Measurements from ENCODE around the gene BAZ2B. TPM values are rescaled to one million over a fixed set of nuclear protein-coding genes. Genes with fewer than 3 reads are reported as not detected.

Gene BAZ2B, protein sequence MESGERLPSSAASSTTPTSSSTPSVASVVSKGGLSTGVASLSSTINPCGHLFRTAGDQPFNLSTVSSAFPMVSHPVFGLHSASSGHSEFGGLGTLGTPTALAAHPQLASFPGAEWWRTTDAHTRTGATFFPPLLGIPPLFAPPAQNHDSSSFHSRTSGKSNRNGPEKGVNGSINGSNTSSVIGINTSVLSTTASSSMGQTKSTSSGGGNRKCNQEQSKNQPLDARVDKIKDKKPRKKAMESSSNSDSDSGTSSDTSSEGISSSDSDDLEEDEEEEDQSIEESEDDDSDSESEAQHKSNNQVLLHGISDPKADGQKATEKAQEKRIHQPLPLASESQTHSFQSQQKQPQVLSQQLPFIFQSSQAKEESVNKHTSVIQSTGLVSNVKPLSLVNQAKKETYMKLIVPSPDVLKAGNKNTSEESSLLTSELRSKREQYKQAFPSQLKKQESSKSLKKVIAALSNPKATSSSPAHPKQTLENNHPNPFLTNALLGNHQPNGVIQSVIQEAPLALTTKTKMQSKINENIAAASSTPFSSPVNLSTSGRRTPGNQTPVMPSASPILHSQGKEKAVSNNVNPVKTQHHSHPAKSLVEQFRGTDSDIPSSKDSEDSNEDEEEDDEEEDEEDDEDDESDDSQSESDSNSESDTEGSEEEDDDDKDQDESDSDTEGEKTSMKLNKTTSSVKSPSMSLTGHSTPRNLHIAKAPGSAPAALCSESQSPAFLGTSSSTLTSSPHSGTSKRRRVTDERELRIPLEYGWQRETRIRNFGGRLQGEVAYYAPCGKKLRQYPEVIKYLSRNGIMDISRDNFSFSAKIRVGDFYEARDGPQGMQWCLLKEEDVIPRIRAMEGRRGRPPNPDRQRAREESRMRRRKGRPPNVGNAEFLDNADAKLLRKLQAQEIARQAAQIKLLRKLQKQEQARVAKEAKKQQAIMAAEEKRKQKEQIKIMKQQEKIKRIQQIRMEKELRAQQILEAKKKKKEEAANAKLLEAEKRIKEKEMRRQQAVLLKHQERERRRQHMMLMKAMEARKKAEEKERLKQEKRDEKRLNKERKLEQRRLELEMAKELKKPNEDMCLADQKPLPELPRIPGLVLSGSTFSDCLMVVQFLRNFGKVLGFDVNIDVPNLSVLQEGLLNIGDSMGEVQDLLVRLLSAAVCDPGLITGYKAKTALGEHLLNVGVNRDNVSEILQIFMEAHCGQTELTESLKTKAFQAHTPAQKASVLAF (N-terminal part only)
- 43.3 and 46.4 TPM in 2 replicates for total RNA-seq (2022)
- percentile 80 among the genes with signal in this experiment for Bru-seq, nascent RNA
- percentile 69 among the genes with signal in this experiment for BruChase-seq, experiment 1, labeled RNA remaining after a 6-hour chase
- percentile 70 among the genes with signal in this experiment for BruChase-seq, experiment 2, labeled RNA remaining after a 2-hour chase
- long read RNA-seq, partial matches to known transcripts = 0 of 7 reads
- long read RNA-seq, other reads (novel, unspliced or antisense) = 7 of 7 reads

DNA sequence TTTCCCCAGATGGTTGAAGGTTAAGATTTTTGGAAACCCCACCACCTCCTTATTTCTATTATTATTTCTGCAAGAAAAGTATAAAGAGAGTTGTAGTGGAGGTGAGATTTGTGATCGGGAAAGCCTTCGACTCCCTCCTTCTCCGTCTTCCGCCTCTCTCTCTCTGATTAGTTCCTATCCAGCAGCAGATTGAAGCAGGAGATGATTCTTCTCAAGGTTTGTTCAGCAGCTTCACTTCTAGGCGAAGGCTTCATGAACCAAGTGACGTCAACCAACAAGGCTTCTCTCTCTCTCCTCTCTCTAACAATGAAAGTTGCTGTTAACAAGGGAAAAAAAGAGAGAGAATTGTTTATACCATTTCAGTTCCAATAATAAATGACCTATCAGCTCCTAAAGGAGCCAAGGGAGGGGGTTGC lies at the start of gene BAZ2B:
BAZ2B (minus strand) TSS at position 263 of the 416 bp plus-strand sequence. CDS start 137,829 bp downstream, outside the sequence.
- Mint-ChIP-seq H3K27me3 (ENCODE audit: unreplicated experiment) (no peaks in the 10 kb centered on the region), H3K9me3 (ENCODE audit: low read depth, unreplicated experiment) (no peaks in the 10 kb centered on the region), H3K4me3 (ENCODE audit: low read depth, unreplicated experiment) (peak within 1 kb of the TSS; percentile 89), H3K4me1 (ENCODE audit: low read depth, unreplicated experiment) (peaks cover 29% of the 10 kb centered on the region), H3K27ac (ENCODE audit: unreplicated experiment) (peak within 1 kb of the TSS; percentile 100), H3K36me3 (ENCODE audit: insufficient read depth, unreplicated experiment) (peaks cover 30% of the 10 kb centered on the region)
- no TSS peak for BruUV-seq (replicated peaks)
- DNase-seq = peak; percentile 23
- intact Hi-C loops (cut with micrococcal nuclease; ENCODE audit: unreplicated experiment) = loop anchor here (2.0 to 5.0 kb wide), 3 partner anchors 61 to 99 kb away; partner anchors contain the start of gene MARCHF7
- CTCF ChIA-PET = interaction anchor here (1.5 kb wide), 1 partner anchor 59 kb away, joined by 4 read pairs; no protein-coding TSS in a partner anchor
- TF ChIP-seq, protein P1, sequence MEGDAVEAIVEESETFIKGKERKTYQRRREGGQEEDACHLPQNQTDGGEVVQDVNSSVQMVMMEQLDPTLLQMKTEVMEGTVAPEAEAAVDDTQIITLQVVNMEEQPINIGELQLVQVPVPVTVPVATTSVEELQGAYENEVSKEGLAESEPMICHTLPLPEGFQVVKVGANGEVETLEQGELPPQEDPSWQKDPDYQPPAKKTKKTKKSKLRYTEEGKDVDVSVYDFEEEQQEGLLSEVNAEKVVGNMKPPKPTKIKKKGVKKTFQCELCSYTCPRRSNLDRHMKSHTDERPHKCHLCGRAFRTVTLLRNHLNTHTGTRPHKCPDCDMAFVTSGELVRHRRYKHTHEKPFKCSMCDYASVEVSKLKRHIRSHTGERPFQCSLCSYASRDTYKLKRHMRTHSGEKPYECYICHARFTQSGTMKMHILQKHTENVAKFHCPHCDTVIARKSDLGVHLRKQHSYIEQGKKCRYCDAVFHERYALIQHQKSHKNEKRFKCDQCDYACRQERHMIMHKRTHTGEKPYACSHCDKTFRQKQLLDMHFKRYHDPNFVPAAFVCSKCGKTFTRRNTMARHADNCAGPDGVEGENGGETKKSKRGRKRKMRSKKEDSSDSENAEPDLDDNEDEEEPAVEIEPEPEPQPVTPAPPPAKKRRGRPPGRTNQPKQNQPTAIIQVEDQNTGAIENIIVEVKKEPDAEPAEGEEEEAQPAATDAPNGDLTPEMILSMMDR (IDR thresholded peaks at IDR 0.05; ENCODE audit: unreplicated experiment) = no peak

DNA sequence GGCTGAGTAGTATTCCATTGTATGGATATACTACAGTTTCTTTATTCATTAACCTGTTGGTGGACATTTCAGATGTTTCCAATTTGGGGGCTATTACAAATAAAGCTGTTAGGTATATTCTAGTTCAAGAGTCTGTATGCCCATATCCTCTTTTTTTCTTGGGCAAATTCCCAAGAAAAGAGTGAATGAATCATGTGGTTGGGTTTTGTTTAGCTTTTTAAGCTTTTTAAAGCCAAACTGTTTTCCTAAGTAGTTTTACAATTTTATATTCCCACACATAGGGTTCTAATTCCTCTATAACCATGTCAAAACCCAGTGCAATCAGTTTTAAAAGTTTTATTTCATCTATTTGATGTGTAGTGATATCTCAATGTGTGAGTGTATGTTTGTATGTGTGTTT lies 44.9 kb upstream of the BAZ2B start:
- CTCF ChIA-PET = no interaction called here
- Mint-ChIP-seq H3K4me3 (ENCODE audit: low read depth, unreplicated experiment) (no peak overlapping the region), H3K27ac (ENCODE audit: unreplicated experiment) (no peak overlapping the region), H3K9me3 (ENCODE audit: low read depth, unreplicated experiment) (no peaks in the 10 kb centered on the region), H3K4me1 (ENCODE audit: low read depth, unreplicated experiment) (no peaks in the 10 kb centered on the region), H3K36me3 (ENCODE audit: insufficient read depth, unreplicated experiment) (no peaks in the 10 kb centered on the region), H3K27me3 (ENCODE audit: unreplicated experiment) (no peaks in the 10 kb centered on the region)
- TF ChIP-seq, protein P1 (IDR thresholded peaks at IDR 0.05; ENCODE audit: unreplicated experiment) = no peak
- intact Hi-C loops (cut with micrococcal nuclease; ENCODE audit: unreplicated experiment) = no loop called here
- DNase-seq = no peak
- BruUV-seq (replicated peaks) = no TSS peak

DNA sequence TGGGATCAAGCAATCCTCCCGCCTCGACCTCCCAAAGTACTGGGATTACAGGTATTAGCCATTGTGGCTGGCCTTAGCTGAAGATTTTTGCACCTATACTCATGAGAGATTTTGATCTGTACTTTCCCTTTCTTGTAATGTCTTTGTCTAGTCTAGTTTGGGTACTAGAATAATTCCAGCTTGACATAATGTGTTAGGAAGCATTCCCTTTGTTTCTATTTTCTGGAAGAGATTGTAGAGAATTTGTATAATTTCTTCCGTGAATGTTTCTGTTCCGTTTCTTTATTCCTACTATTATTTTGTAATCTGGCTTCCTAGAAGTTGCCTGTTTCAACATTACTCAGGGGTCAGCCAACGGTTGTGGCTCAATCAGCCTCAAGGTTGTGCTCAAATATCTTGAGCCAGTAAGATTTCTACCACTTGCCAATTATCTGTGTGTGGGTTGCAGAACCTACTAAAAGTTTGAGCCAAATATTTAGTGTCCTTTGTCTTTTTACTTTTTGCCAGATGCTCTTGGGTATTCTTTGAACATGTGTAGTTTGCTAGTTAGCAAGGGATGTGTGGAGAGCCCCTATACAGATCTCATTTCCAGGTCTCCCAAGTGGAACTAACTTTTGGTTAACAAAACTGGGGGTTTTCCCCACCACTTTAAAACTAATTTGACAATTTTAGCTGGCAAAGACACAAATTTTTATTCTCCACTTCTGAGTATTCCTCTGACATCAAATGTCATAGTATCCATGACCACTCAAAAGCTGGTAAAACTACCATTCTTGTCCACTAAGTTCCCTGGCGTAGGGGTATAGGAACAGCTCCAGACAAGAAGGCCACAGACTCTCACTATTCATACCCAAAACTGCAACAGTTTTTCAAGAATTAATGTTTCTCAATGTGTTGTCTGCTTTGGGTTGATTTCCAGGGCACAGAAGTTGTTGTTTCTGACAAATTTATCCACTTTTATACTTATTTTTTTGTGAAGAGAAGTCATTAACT lies 42.8 kb upstream of the BAZ2B start:
- no peaks in the 10 kb centered on the region for H3K36me3 Mint-ChIP-seq (ENCODE audit: insufficient read depth, unreplicated experiment)
- DNase-seq = no peak
- H3K4me3 Mint-ChIP-seq (ENCODE audit: low read depth, unreplicated experiment) = no peak overlapping the region
- no peaks in the 10 kb centered on the region for H3K4me1 Mint-ChIP-seq (ENCODE audit: low read depth, unreplicated experiment)
- CTCF ChIA-PET = no interaction called here
- H3K27me3 Mint-ChIP-seq (ENCODE audit: unreplicated experiment) = no peaks in the 10 kb centered on the region
- H3K27ac Mint-ChIP-seq (ENCODE audit: unreplicated experiment) = no peak overlapping the region
- TF ChIP-seq, protein P1 (IDR thresholded peaks at IDR 0.05; ENCODE audit: unreplicated experiment) = no peak
- H3K9me3 Mint-ChIP-seq (ENCODE audit: low read depth, unreplicated experiment) = no peaks in the 10 kb centered on the region
- no TSS peak for BruUV-seq (replicated peaks)
- intact Hi-C loops (cut with micrococcal nuclease; ENCODE audit: unreplicated experiment) = no loop called here

Data from Calu3 (cell line).